HepG2 (cell line): ENCODE results near the gene NEURL4. TPM values are rescaled to one million over a fixed set of nuclear protein-coding genes. Genes with fewer than 3 reads are reported as not detected.

ENCODE experiments used
- ATF7 ChIP-seq, 2 experiments: fragments of 450-650 bp in 1 of 2; sonication (generic) in 1 of 2; formaldehyde crosslinking in 1 of 2; IDR thresholded peaks; 2 replicates each; pipeline versions ENCODE4 v1.4.0 to v1.6.1; 2016 to 2020; ENCODE audit warnings: antibody characterized with exemption in 1 of 2, mild to moderate bottlenecking in 1 of 2, missing genetic modification reagents in 1 of 2
- DDIT3 ChIP-seq: sonication (generic); formaldehyde crosslinking; IDR thresholded peaks from 2 replicates; pipeline ENCODE4 v1.4.0; 2020; ENCODE audit warnings: mild to moderate bottlenecking, missing genetic modification reagents
- ETV5 ChIP-seq: IDR thresholded peaks from 2 replicates; pipeline ENCODE4 v1.6.1; 2018; ENCODE audit warnings: missing biosample characterization, missing genetic modification reagents, inconsistent platforms, borderline replicate concordance
- GMEB1 ChIP-seq: sonication (generic); formaldehyde crosslinking; IDR thresholded peaks from 2 replicates; pipeline ENCODE4 v1.5.1; 2020; ENCODE audit warnings: missing genetic modification reagents, mild to moderate bottlenecking, borderline replicate concordance
- IKZF1 ChIP-seq: fragments of 450-650 bp; IDR thresholded peaks from 2 replicates; pipeline ENCODE4 v1.7.1; 2016
- JUN ChIP-seq: sonication (generic); formaldehyde crosslinking; IDR thresholded peaks from 2 replicates; pipeline ENCODE4 v1.4.0; 2020; ENCODE audit warnings: mild to moderate bottlenecking, missing genetic modification reagents
- MAFG ChIP-seq: sonication (generic); formaldehyde crosslinking; IDR thresholded peaks from 2 replicates; pipeline ENCODE4 v1.5.1; 2020; ENCODE audit warnings: mild to moderate bottlenecking, missing genetic modification reagents
- MXD1 ChIP-seq: sonication (generic); formaldehyde crosslinking; IDR thresholded peaks from 2 replicates; pipeline ENCODE4 v1.4.0; 2020; ENCODE audit warnings: mild to moderate bottlenecking, missing genetic modification reagents
- NFE2L2 ChIP-seq: fragments of 150-350 bp; IDR thresholded peaks from 2 replicates; pipeline ENCODE4 v1.6.1; 2014; ENCODE audit warnings: low read length
- RNF2 ChIP-seq: fragments of 450-650 bp; conservative IDR thresholded peaks from 2 replicates; pipeline ENCODE4 v1.6.1; 2016; ENCODE audit warnings: low read depth
- SMAD3 ChIP-seq: sonication (generic); formaldehyde crosslinking; IDR thresholded peaks from 2 replicates; pipeline ENCODE4 v1.4.0; 2020; ENCODE audit warnings: missing genetic modification reagents
- SOX13 ChIP-seq, 3 experiments: fragments of 450-650 bp in 1 of 3; sonication (generic) in 1 of 3; formaldehyde crosslinking in 1 of 3; IDR thresholded peaks in 2 of 3; conservative IDR thresholded peaks in 1 of 3; 2 replicates each; pipeline versions ENCODE4 v1.5.0 to v1.6.1; 2016 to 2020; ENCODE audit warnings: antibody characterized with exemption in 1 of 3, mild to moderate bottlenecking in 1 of 3, missing compliant biosample characterization in 1 of 3, missing genetic modification reagents in 1 of 3, moderate library complexity in 1 of 3
- SOX5 ChIP-seq: IDR thresholded peaks from 2 replicates; pipeline ENCODE4 v1.6.1; 2016; ENCODE audit warnings: borderline replicate concordance
- THAP11 ChIP-seq: IDR thresholded peaks from 2 replicates; pipeline ENCODE4 v1.6.1; 2016; ENCODE audit warnings: missing biosample characterization, missing genetic modification reagents
- TOPORS ChIP-seq: sonication (generic); formaldehyde crosslinking; IDR thresholded peaks from 2 replicates; pipeline ENCODE4 v1.8.0; 2023; ENCODE audit warnings: mild to moderate bottlenecking, missing genetic modification reagents
- TSC22D2 ChIP-seq: sonication (generic); formaldehyde crosslinking; IDR thresholded peaks from 2 replicates; pipeline ENCODE4 v1.5.1; 2020; ENCODE audit warnings: missing genetic modification reagents, mild to moderate bottlenecking, borderline replicate concordance
- ZBTB3 ChIP-seq: sonication (generic); formaldehyde crosslinking; IDR thresholded peaks from 2 replicates; pipeline ENCODE4 v1.4.0; 2020; ENCODE audit warnings: low read depth, mild to moderate bottlenecking, moderate library complexity, missing genetic modification reagents, borderline replicate concordance
- ZFP90 ChIP-seq: sonication (generic); formaldehyde crosslinking; IDR thresholded peaks from 2 replicates; pipeline ENCODE4 v1.8.0; 2022; ENCODE audit warnings: missing genetic modification reagents, mild to moderate bottlenecking, inconsistent platforms, borderline replicate concordance
- ZNF484 ChIP-seq: sonication (generic); formaldehyde crosslinking; IDR thresholded peaks from 2 replicates; pipeline ENCODE4 v1.5.1; 2020; ENCODE audit warnings: mild to moderate bottlenecking, low read depth, missing genetic modification reagents, borderline replicate concordance
- ZNF574 ChIP-seq: sonication (generic); formaldehyde crosslinking; IDR thresholded peaks from 2 replicates; pipeline ENCODE4 v1.4.0; 2020; ENCODE audit warnings: missing genetic modification reagents
- ZNF761 ChIP-seq: sonication (generic); formaldehyde crosslinking; conservative IDR thresholded peaks from 2 replicates; pipeline ENCODE4 v1.4.0; 2020; ENCODE audit warnings: mild to moderate bottlenecking, missing genetic modification reagents
- polyA plus RNA-seq, 8 experiments: library from polyadenylated mRNA; depleted of rRNA in 3 of 8; stranded (reverse) in 7 of 8; unstranded in 1 of 8; fragments of >200 nt; fragmentation: Illumina TruSeq in 4 of 8; extraction: Trizol in 4 of 8; gene quantifications; 2 replicates each; pipeline versions ENCODE4 v1.2.1 to v1.2.3, GENCODE V29; 2011 to 2016; ENCODE audit warnings: low read depth in 4 of 8, missing spikeins in 1 of 8, mixed read lengths in 1 of 8; ENCODE audit not compliant: insufficient read depth in 1 of 8
- total RNA-seq, 5 experiments: library from RNA; depleted of rRNA; stranded (reverse); fragments of >200 nt; fragmentation: Illumina TruSeq; extraction: Trizol; gene quantifications; 2 replicates each; pipeline ENCODE4 v1.2.3, GENCODE V29; 2016; ENCODE audit warnings: low read depth in 1 of 5

NEURL4 gene
- total and polyA plus RNA-seq, 2 of the 13 experiments (the other 11 are each of a cell fraction or from before 2014, with no cell fraction given), result 14.8 to 15.7 TPM

- TF ChIP-seq ZNF574 (CRISPR knock-in tag) (peak; percentile 77), ZFP90 (no peak), ZNF761 (CRISPR knock-in tag) (no peak), RNF2 (peak; percentile 60; the same call in 1 of the 2 replicates), TOPORS (CRISPR knock-in tag) (no peak), MAFG (CRISPR knock-in tag) (no peak), ZNF484 (CRISPR knock-in tag) (no peak), TSC22D2 (CRISPR knock-in tag) (peak; percentile 36; the same call in 1 of the 2 replicates), JUN (CRISPR knock-in tag) (no peak), SMAD3 (peak; percentile 35; the same call in 1 of the 2 replicates), SOX13 (IDR thresholded peaks at IDR 0.05) (no peak), SOX13 (CRISPR knock-in tag; conservative IDR thresholded peaks at IDR 0.05 in 1 of 2, IDR thresholded peaks at IDR 0.05 in 1 of 2) (peak in 1 of 2 experiments; percentile 43; a peak in 1 of 4 replicates), DDIT3 (CRISPR knock-in tag) (no peak), ZBTB3 (CRISPR knock-in tag) (no peak), THAP11 (CRISPR knock-in tag) (peak; percentile 81), SOX5 (CRISPR knock-in tag) (peak; percentile 40; the same call in 1 of the 2 replicates), MXD1 (CRISPR knock-in tag) (peak; percentile 67; the same call in 1 of the 2 replicates), NFE2L2 (no peak), ETV5 (CRISPR knock-in tag) (peak; percentile 29; the same call in 1 of the 2 replicates), ATF7 (IDR thresholded peaks at IDR 0.05) (no peak), ATF7 (CRISPR knock-in tag; IDR thresholded peaks at IDR 0.05) (no peak), GMEB1 (no peak; the same call in 1 of the 2 replicates), IKZF1 (no peak)
Measured at GRCh38 chr17:7296189-7296861, 32.8 kb downstream of the NEURL4 start (continued).
